ENCODE measurements around the gene MEX3A.

DNA sequence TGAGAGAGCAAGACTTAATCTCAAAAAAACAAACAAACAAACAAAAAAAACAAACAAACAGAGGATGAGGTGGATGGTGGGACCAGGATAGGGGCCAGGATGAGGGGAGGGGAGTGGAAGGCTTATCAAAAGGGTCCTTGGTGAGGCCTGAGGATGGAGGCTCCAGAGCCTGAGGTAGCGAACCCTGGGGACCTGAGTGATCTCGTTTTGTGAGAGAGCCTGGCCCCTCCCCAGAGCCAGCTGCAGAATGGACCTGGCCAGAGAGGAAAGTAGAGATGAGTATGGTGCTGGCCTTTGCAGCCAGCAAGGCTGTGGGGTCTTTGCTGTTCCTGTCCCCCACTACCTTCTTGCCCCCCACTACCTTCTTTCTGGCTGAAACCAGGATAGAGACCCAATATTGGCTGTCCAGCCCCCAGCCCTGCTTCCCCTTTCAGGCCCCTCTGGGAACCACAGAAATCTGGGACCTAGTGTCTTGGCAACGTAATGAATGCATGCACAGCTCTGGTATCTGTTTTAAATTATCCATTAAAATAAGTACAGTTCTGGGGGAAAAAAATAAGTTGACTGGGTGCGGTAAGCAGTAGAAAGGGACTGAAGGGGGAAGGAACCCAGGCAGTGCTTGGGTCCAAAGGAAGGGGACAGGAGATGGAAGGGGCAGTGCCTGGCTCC, 31.2 kb upstream of the MEX3A start:
- TF ChIP-seq POLR2A (IDR thresholded peaks at IDR 0.05): no peak
- TF ChIP-seq, protein P1, sequence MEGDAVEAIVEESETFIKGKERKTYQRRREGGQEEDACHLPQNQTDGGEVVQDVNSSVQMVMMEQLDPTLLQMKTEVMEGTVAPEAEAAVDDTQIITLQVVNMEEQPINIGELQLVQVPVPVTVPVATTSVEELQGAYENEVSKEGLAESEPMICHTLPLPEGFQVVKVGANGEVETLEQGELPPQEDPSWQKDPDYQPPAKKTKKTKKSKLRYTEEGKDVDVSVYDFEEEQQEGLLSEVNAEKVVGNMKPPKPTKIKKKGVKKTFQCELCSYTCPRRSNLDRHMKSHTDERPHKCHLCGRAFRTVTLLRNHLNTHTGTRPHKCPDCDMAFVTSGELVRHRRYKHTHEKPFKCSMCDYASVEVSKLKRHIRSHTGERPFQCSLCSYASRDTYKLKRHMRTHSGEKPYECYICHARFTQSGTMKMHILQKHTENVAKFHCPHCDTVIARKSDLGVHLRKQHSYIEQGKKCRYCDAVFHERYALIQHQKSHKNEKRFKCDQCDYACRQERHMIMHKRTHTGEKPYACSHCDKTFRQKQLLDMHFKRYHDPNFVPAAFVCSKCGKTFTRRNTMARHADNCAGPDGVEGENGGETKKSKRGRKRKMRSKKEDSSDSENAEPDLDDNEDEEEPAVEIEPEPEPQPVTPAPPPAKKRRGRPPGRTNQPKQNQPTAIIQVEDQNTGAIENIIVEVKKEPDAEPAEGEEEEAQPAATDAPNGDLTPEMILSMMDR (IDR thresholded peaks at IDR 0.05): no peak
- TF ChIP-seq POLR2AphosphoS5 (IDR thresholded peaks at IDR 0.05): no peak
